IMR-90 (cell line): ENCODE results near the gene RAB11FIP4. TPM values are rescaled to one million over a fixed set of nuclear protein-coding genes. Genes with fewer than 3 reads are reported as not detected.

Source experiments
- ATAC-seq: fragments of 200-7000 bp; cut with Tn5 transposase; 2 replicates; pipeline ENCODE4 v1.9.1; 2020; ENCODE audit warnings: low read depth, mild to moderate bottlenecking, moderate library complexity
- BruUV-seq: library from RNA; stranded (reverse); fragments of 400-500 nt; replicated peaks from 2 replicates; lab custom pipeline; 2021; lab: Mats Ljungman, UMichigan
- CTCF ChIA-PET: fragments of 300-600 bp; formaldehyde crosslinking; extraction: SDS; loops from one replicate; lab custom pipeline; 2021; ENCODE audit warnings: antibody characterized with exemption; lab: Yijun Ruan, JAX
- POLR2A ChIA-PET: fragments of 300-600 bp; sonication (Branson Sonifier 250); formaldehyde crosslinking; loops from one replicate; lab custom pipeline; 2022; ENCODE audit warnings: antibody characterized with exemption; ENCODE audit not compliant: unreplicated experiment; lab: Charles Lee
- DNase-seq: peaks from one replicate; pipeline ENCODE4 v3.0.0; 2013
- H2AFZ ChIP-seq: replicated peaks from 2 replicates; pipeline ENCODE3; 2013; ENCODE audit warnings: low read length, mild to moderate bottlenecking; ENCODE audit not compliant: poor library complexity
- H2AK5ac ChIP-seq: 2 replicates; pipeline ENCODE4 v1.6.1; 2013; ENCODE audit warnings: low read depth, low read length, inconsistent platforms
- H2AK9ac ChIP-seq: replicated peaks from 2 replicates; pipeline ENCODE3; 2013; ENCODE audit warnings: mild to moderate bottlenecking, low read depth, low read length, moderate library complexity; ENCODE audit not compliant: poor library complexity
- H2BK120ac ChIP-seq: 2 replicates; pipeline ENCODE4 v1.6.1; 2013; ENCODE audit warnings: low read depth, low read length, inconsistent platforms
- H2BK15ac ChIP-seq: 3 replicates; pipeline ENCODE4 v1.6.1; 2013; ENCODE audit warnings: low read depth, low read length, inconsistent platforms
- H2BK20ac ChIP-seq: 2 replicates; pipeline ENCODE4 v1.6.1; 2013; ENCODE audit warnings: low read depth, mild to moderate bottlenecking, inconsistent platforms, low read length, moderate library complexity
- H2BK5ac ChIP-seq: 2 replicates; pipeline ENCODE4 v1.6.1; 2013; ENCODE audit warnings: mild to moderate bottlenecking, low read depth, low read length, inconsistent platforms; ENCODE audit not compliant: poor library complexity, severe bottlenecking
- H3K14ac ChIP-seq: replicated peaks from 2 replicates; pipeline ENCODE4 v1.6.1; 2013; ENCODE audit warnings: low read depth, low read length, inconsistent platforms
- H3K18ac ChIP-seq: 2 replicates; pipeline ENCODE4 v1.6.1; 2013; ENCODE audit warnings: low read depth, low read length, control low read depth
- H3K23ac ChIP-seq: 2 replicates; pipeline ENCODE4 v1.6.1; 2013; ENCODE audit warnings: low read depth, low read length, inconsistent platforms
- H3K27ac ChIP-seq: 2 replicates; pipeline ENCODE4 v1.5.1; 2013; ENCODE audit warnings: mild to moderate bottlenecking, control low read depth, low read length; ENCODE audit not compliant: insufficient read depth
- H3K27me3 ChIP-seq: 2 replicates; pipeline ENCODE4 v1.6.1; 2013; ENCODE audit warnings: low read length; ENCODE audit not compliant: control insufficient read depth, insufficient read depth
- H3K36me3 ChIP-seq: 2 replicates; pipeline ENCODE4 v1.6.1; 2013; ENCODE audit warnings: low read length, mixed read lengths; ENCODE audit not compliant: control insufficient read depth, insufficient read depth
- H3K4ac ChIP-seq: 2 replicates; pipeline ENCODE4 v1.6.1; 2013; ENCODE audit warnings: low read depth, low read length, inconsistent platforms
- H3K4me1 ChIP-seq: 2 replicates; pipeline ENCODE4 v1.6.1; 2013; ENCODE audit warnings: low read length, mixed read lengths; ENCODE audit not compliant: control insufficient read depth, insufficient read depth
- H3K4me2 ChIP-seq: 2 replicates; pipeline ENCODE4 v1.6.1; 2013; ENCODE audit warnings: low read depth, mild to moderate bottlenecking, control low read depth, low read length, moderate library complexity
- H3K4me3 ChIP-seq: 2 replicates; pipeline ENCODE4 v1.5.1; 2013; ENCODE audit warnings: low read depth, mild to moderate bottlenecking, control low read depth, low read length, moderate library complexity; ENCODE audit not compliant: insufficient read depth
- H3K56ac ChIP-seq: 2 replicates; pipeline ENCODE4 v1.6.1; 2013; ENCODE audit warnings: low read length, inconsistent platforms; ENCODE audit not compliant: insufficient read depth; ENCODE audit errors: extremely low read depth
- H3K79me1 ChIP-seq, 2 experiments: 2 replicates each; pipeline ENCODE4 v1.6.1; 2013; ENCODE audit warnings: low read length in 2 of 2, inconsistent platforms in 1 of 2, low read depth in 1 of 2
- H3K9ac ChIP-seq: 2 replicates; pipeline ENCODE4 v1.6.1; 2013; ENCODE audit warnings: low read depth, low read length, control low read depth
- H3K9me1 ChIP-seq: 2 replicates; pipeline ENCODE4 v1.6.1; 2013; ENCODE audit warnings: low read length, inconsistent platforms; ENCODE audit not compliant: insufficient read depth
- H3K9me3 ChIP-seq: 2 replicates; pipeline ENCODE4 v1.6.1; 2013; ENCODE audit warnings: low read length; ENCODE audit not compliant: control insufficient read depth, insufficient read depth
- H4K20me1 ChIP-seq: 2 replicates; pipeline ENCODE4 v1.6.1; 2013; ENCODE audit warnings: low read length, inconsistent platforms; ENCODE audit not compliant: insufficient read depth
- H4K5ac ChIP-seq: 2 replicates; pipeline ENCODE4 v1.6.1; 2013; ENCODE audit warnings: mild to moderate bottlenecking, low read depth, low read length, control low read depth
- H4K8ac ChIP-seq, 2 experiments: 2 replicates each; pipeline ENCODE4 v1.6.1; 2013; ENCODE audit warnings: low read depth in 2 of 2, low read length in 2 of 2, control low read depth in 1 of 2, inconsistent platforms in 1 of 2
- H4K91ac ChIP-seq: 2 replicates; pipeline ENCODE4 v1.6.1; 2013; ENCODE audit warnings: low read depth, low read length, inconsistent platforms; ENCODE audit not compliant: insufficient read depth
- BHLHE40 ChIP-seq: fragments of 150-350 bp; IDR thresholded peaks from 2 replicates; pipeline ENCODE4 v1.6.1; 2016; ENCODE audit warnings: mild to moderate bottlenecking, low read depth, low read length
- MXI1 ChIP-seq: IDR thresholded peaks from 2 replicates; pipeline ENCODE4 v1.6.1; 2012; ENCODE audit warnings: low read depth, mild to moderate bottlenecking, low read length, moderate library complexity, borderline replicate concordance
- WGBS, 2 experiments: methylation state at CpG; one replicate each; pipeline versions ENCODE4 v1.1.5 to v1.1.7; 2013; ENCODE audit warnings: missing lambda C conversion rate in 2 of 2; ENCODE audit not compliant: insufficient read length in 1 of 2; ENCODE audit errors: extremely low coverage in 2 of 2; 5-methylcytosine and 5-hydroxymethylcytosine counted together
- dilution Hi-C: fragments of 300-500 bp; cut with HindIII; formaldehyde crosslinking; loops from one replicate; pipeline ENCODE4 v1.14.3; 2018; ENCODE audit warnings: low sequenced_read_pairs; ENCODE audit not compliant: unreplicated experiment
- in situ Hi-C: fragments of 300-500 bp; cut with MboI; formaldehyde crosslinking; loops from 3 replicates; pipeline ENCODE4 v1.14.3; 2019; ENCODE audit warnings: low sequenced_read_pairs, inconsistent platforms, mixed read lengths
- intact Hi-C: fragments of 100-400 bp; cut with micrococcal nuclease; formaldehyde crosslinking; loops from 2 replicates; pipeline ENCODE4 v1.10.0; 2022
- polyA plus RNA-seq, 3 experiments: library from polyadenylated mRNA; depleted of rRNA; stranded (reverse); fragments of >200 nt; gene quantifications; 2 replicates each; pipeline ENCODE4 v1.2.3, GENCODE V29; 2012; ENCODE audit warnings: low replicate concordance in 1 of 3
- total RNA-seq: library from RNA; depleted of rRNA; stranded (reverse); fragments of >200 nt; gene quantifications from 2 replicates; pipeline ENCODE4 v1.2.3, GENCODE V29; 2012
- TF ChIP-seq, protein P1 (sequence below): fragments of 150-350 bp; IDR thresholded peaks from 2 replicates; pipeline ENCODE4 v1.6.1; 2017; ENCODE audit warnings: mild to moderate bottlenecking, antibody characterized with exemption, low read length, low read depth
- TF ChIP-seq, protein P2 (sequence below): fragments of 150-350 bp; IDR thresholded peaks from 2 replicates; pipeline ENCODE4 v1.6.1; 2016; ENCODE audit warnings: low read depth, mild to moderate bottlenecking, low read length, moderate library complexity, borderline replicate concordance

RAB11FIP4 gene
- total and polyA plus RNA-seq, 2 of the 4 experiments (the other 2 are of a cell fraction): 0.68 to 1.1 TPM

DNA sequence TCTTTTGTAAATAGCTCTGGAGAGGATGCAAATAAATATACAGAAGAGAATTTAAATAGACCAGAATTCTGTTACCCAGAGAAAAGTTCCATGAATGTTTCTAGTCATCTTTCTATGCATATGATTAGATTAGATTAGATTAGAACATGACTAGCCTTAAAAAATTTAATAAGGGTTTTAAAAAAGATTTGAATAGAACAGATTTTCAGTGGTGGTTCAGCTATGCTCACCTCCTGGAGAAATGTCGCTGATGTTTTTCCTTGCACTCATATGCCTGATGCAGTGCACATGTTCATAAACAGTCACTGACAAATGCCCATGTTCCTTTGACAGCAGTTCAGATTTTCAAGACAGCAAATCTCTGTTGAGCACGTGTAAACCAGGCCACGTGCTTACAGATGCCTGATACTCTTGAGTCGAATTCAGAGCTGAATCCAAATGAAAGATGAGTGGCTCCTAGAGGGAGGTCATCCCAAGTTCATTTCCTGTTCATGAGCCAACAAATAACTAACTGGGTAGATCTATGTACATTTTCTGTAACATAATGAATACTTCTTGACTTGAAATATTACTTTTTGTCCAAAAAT, 19.9 kb upstream of the RAB11FIP4 start:
- Histone ChIP-seq H3K9me1 (0 out of 2 replicates have a peak, but pooled peaks cover 5% of the 10 kb centered on the region), H2BK20ac (no peak overlapping the region), H3K14ac (no peak overlapping the region), H3K36me3 (peaks cover 14% of the 10 kb centered on the region), H3K18ac (no peak overlapping the region), H3K9ac (no peak overlapping the region), H4K5ac (no peak overlapping the region), H3K56ac (no peak overlapping the region), H2BK15ac (no peak overlapping the region), H4K8ac (peak overlapping the region in 1 of 2 experiments; percentile 16; a peak in 1 of 4 replicates), H3K4me2 (no peak overlapping the region), H3K4me1 (peaks cover 4% of the 10 kb centered on the region), H3K79me1 (peaks cover 7 to 12% of the 10 kb centered on the region in 2 experiments; a peak in 2 of 4 replicates), H2AK5ac (no peak overlapping the region), H2BK120ac (no peak overlapping the region), H4K91ac (no peak overlapping the region), H2BK5ac (no peak overlapping the region), H3K4ac (0 out of 2 replicates have a peak overlapping the region, but pooled peaks have one; percentile 7), H3K9me3 (no peaks in the 10 kb centered on the region), H2AFZ (no peak overlapping the region), H2AK9ac (peak overlapping the region; percentile 38), H3K4me3 (no peak overlapping the region), H3K23ac (no peak overlapping the region; the same call in 1 of the 2 replicates), H3K27ac (no peak overlapping the region), H4K20me1 (0 out of 2 replicates have a peak, but pooled peaks cover 3% of the 10 kb centered on the region), H3K27me3 (no peaks in the 10 kb centered on the region)
- intact Hi-C loops: loop anchor here (5.0 kb wide), 3 partner anchors 119 to 359 kb away; no protein-coding TSS in a partner anchor
- ChIA-PET CTCF (interaction anchor here (0.6 to 1.0 kb wide), 2 partner anchors 28 to 31 kb away, joined by 3 read pairs; no protein-coding TSS in a partner anchor), POLR2A (no interaction called here)
- BruUV-seq: no TSS peak
- ATAC-seq (peak; percentile 38), DNase-seq (peak; percentile 73)
- TF ChIP-seq BHLHE40 (no peak; the same call in 1 of the 2 replicates), MXI1 (peak; percentile 96)
- TF ChIP-seq, protein P1, sequence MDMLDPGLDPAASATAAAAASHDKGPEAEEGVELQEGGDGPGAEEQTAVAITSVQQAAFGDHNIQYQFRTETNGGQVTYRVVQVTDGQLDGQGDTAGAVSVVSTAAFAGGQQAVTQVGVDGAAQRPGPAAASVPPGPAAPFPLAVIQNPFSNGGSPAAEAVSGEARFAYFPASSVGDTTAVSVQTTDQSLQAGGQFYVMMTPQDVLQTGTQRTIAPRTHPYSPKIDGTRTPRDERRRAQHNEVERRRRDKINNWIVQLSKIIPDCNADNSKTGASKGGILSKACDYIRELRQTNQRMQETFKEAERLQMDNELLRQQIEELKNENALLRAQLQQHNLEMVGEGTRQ: peak; percentile 28; the same call in 1 of the 2 replicates
- TF ChIP-seq, protein P2, sequence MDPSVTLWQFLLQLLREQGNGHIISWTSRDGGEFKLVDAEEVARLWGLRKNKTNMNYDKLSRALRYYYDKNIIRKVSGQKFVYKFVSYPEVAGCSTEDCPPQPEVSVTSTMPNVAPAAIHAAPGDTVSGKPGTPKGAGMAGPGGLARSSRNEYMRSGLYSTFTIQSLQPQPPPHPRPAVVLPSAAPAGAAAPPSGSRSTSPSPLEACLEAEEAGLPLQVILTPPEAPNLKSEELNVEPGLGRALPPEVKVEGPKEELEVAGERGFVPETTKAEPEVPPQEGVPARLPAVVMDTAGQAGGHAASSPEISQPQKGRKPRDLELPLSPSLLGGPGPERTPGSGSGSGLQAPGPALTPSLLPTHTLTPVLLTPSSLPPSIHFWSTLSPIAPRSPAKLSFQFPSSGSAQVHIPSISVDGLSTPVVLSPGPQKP: no peak
- dilution Hi-C loops: no loop called here
- in situ Hi-C loops: no loop called here
- no CpG with 5 or more reads among the region's 4 CpGs for WGBS, 2 experiments
